GM23248 (cell line): Measurements from ENCODE around the gene ETV6. TPM values are rescaled to one million over a fixed set of nuclear protein-coding genes. Genes with fewer than 3 reads are reported as not detected.

Experiments used
- DNase-seq: peaks from one replicate; pipeline ENCODE4 v3.0.0-alpha.2; 2015
- H2AFZ ChIP-seq: fragments of 200-600 bp; sonication (generic); 2 replicates; pipeline ENCODE4 v1.6.1; 2016; ENCODE audit warnings: antibody characterized with exemption
- H3F3A ChIP-seq: fragments of 200-600 bp; sonication (generic); 2 replicates; pipeline ENCODE4 v1.6.1; 2016; ENCODE audit warnings: mild to moderate bottlenecking, antibody characterized with exemption, mixed run types; ENCODE audit not compliant: insufficient read depth
- H3K27ac ChIP-seq: fragments of 200-600 bp; sonication (generic); 2 replicates; pipeline ENCODE4 v1.5.1; 2016; ENCODE audit warnings: mild to moderate bottlenecking
- H3K27me3 ChIP-seq: fragments of 200-600 bp; sonication (generic); replicated peaks from 2 replicates; pipeline ENCODE4 v1.6.1; 2016; ENCODE audit warnings: mild to moderate bottlenecking; ENCODE audit not compliant: insufficient read depth
- H3K36me3 ChIP-seq: fragments of 200-600 bp; sonication (generic); 2 replicates; pipeline ENCODE4 v1.6.1; 2016; ENCODE audit warnings: low read depth, mild to moderate bottlenecking
- H3K4me1 ChIP-seq: fragments of 200-600 bp; sonication (generic); 2 replicates; pipeline ENCODE4 v1.6.1; 2016; ENCODE audit warnings: mild to moderate bottlenecking; ENCODE audit not compliant: insufficient read depth
- H3K4me2 ChIP-seq: fragments of 200-600 bp; sonication (generic); one replicate; pipeline ENCODE4 v1.6.1; 2016; ENCODE audit warnings: mild to moderate bottlenecking; ENCODE audit not compliant: unreplicated experiment
- H3K4me3 ChIP-seq: fragments of 200-600 bp; sonication (generic); 2 replicates; pipeline ENCODE4 v1.5.1; 2016; ENCODE audit warnings: mild to moderate bottlenecking
- H3K79me2 ChIP-seq: fragments of 200-600 bp; sonication (generic); 2 replicates; pipeline ENCODE4 v1.6.1; 2016; ENCODE audit warnings: mild to moderate bottlenecking; ENCODE audit not compliant: insufficient read depth
- H3K9ac ChIP-seq: fragments of 200-600 bp; sonication (generic); 2 replicates; pipeline ENCODE4 v1.6.1; 2016; ENCODE audit warnings: mild to moderate bottlenecking
- H3K9me2 ChIP-seq: fragments of 200-600 bp; sonication (generic); 2 replicates; pipeline ENCODE4 v1.6.1; 2016; ENCODE audit warnings: mixed run types, mild to moderate bottlenecking, moderate library complexity; ENCODE audit not compliant: insufficient read depth
- H3K9me3 ChIP-seq: fragments of 200-600 bp; sonication (generic); one replicate; pipeline ENCODE4 v1.6.1; 2017; ENCODE audit warnings: low read depth
- H4K20me1 ChIP-seq: fragments of 200-600 bp; sonication (generic); 2 replicates; pipeline ENCODE4 v1.6.0; 2016; ENCODE audit not compliant: insufficient read depth
- EZH2 ChIP-seq: fragments of 200-600 bp; sonication (generic); IDR thresholded peaks from 2 replicates; pipeline ENCODE4 v1.6.1; 2018; ENCODE audit warnings: antibody characterized with exemption, mild to moderate bottlenecking; ENCODE audit not compliant: insufficient read depth, poor library complexity, severe bottlenecking
- EZH2phosphoT487 ChIP-seq: fragments of 200-600 bp; sonication (generic); IDR thresholded peaks from 2 replicates; pipeline ENCODE4 v1.6.1; 2018; ENCODE audit warnings: antibody characterized with exemption, moderate library complexity, mild to moderate bottlenecking, low read depth; ENCODE audit not compliant: insufficient read depth
- WGBS, 2 experiments: methylation state at CpG; one replicate each; pipeline ENCODE4 v1.1.6; 2015 to 2017; ENCODE audit warnings: low lambda C conversion rate in 2 of 2, low coverage in 1 of 2; ENCODE audit errors: missing lambda C conversion rate in 2 of 2; 5-methylcytosine and 5-hydroxymethylcytosine counted together
- in situ Hi-C: fragments of 300-500 bp; cut with MboI; formaldehyde crosslinking; loops from 2 replicates; pipeline ENCODE4 v1.15.0; 2020
- polyA plus RNA-seq: library from polyadenylated mRNA; unstranded; fragments of >200 nt; fragmentation: Nextera tagmentation; extraction: Ambion mirVana; gene quantifications from 2 replicates; pipeline ENCODE4 v1.2.1, GENCODE V29; 2016
- total RNA-seq: library from RNA; depleted of rRNA; stranded (reverse); fragments of >200 nt; shearing (Covaris generic); gene quantifications from 2 replicates; pipeline ENCODE4 v1.2.3, GENCODE V29; 2014

ETV6 gene
- total and polyA plus RNA-seq, 2 experiments from 2014 or later, result 2.5 to 10.4 TPM

DNA sequence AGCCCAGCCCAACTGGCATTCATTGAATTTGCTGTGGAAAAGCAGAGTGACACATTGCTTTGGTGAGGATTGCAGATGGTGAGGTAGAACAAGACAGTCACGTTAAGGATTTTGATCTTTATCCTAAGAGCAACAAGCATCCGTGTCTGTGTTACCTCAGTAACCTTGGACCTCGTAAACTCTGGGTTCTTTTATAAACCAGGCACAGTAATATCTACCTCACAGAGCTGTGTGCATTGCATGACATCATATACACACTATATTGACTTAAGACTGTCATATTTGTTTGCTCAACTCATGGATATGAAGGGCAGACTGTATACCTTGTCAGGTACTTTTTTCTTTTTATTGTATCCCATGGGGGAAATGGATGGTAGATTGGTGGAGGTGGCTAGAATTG is 156.2 kb downstream of the ETV6 start:
- DNase-seq, result no peak

DNA sequence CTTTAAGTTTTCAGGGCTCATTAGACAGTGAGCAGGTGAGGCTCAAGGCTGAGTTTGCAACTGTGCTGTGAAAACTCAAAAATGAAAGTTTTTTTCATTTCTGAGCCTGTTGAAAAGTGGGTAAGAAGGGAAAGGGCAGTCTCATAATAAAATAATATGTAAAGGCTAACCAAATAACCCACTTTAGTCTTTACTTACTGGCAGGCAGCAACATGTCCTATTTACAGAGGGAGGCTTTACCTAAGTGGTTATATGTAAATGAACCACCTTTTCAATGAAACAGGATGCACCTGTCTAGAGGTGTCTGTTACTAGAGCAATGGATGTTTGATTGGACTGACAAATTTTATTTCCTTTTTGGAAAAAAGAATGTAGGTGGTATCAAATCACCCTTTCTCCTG is 158.0 kb downstream of the ETV6 start:
- TF ChIP-seq EZH2, result no peak
- no peak for TF ChIP-seq EZH2phosphoT487
- Histone ChIP-seq H3K79me2 (peaks cover 54% of the 10 kb centered on the region), H2AFZ (no peak overlapping the region), H3K9ac (no peak overlapping the region), H3K27ac (no peak overlapping the region), H3K4me1 (peaks cover 6% of the 10 kb centered on the region), H3F3A (no peaks in the 10 kb centered on the region), H3K4me3 (no peak overlapping the region), H3K9me2 (no peaks in the 10 kb centered on the region), H3K27me3 (no peaks in the 10 kb centered on the region), H3K9me3 (no peaks in the 10 kb centered on the region), H4K20me1 (no peaks in the 10 kb centered on the region), H3K4me2 (no peak overlapping the region), H3K36me3 (no peaks in the 10 kb centered on the region)
- no peak for DNase-seq
- in situ Hi-C loops, result no loop called here

More for the DNA sequence above, 156.2 kb downstream of the ETV6 start:
- in situ Hi-C loops, result no loop called here
- Histone ChIP-seq H3K27ac (no peak overlapping the region), H3K9ac (no peak overlapping the region), H4K20me1 (no peaks in the 10 kb centered on the region), H3K36me3 (no peaks in the 10 kb centered on the region), H3K4me3 (no peak overlapping the region), H3K4me1 (no peaks in the 10 kb centered on the region), H3F3A (no peaks in the 10 kb centered on the region), H3K4me2 (no peak overlapping the region), H2AFZ (no peak overlapping the region), H3K79me2 (peaks cover 50% of the 10 kb centered on the region), H3K27me3 (no peaks in the 10 kb centered on the region), H3K9me2 (no peaks in the 10 kb centered on the region), H3K9me3 (no peaks in the 10 kb centered on the region)
- TF ChIP-seq EZH2phosphoT487, result no peak
- WGBS, 2 experiments, result 81 to 84% methylated on average over 3 of the region's 3 CpGs

DNA sequence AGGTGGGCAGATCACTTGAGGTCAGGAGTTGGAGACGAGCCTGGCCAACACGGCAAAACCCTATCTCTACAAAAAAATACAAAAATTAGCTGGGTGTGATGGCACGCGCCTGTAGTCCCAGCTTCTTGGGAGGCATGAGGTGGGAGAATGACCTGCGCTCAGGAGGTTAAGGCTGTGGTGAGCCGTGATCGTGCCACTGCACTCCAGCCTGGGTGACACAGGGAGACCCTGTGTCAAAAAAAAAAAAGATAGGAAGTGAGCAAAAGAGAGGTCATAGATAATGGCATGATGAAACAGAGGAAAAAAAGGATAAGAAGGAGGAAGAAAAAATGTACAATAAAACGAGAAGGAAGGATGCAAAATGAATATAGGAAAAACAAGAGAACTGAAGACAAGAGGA is 159.5 kb downstream of the ETV6 start:
- in situ Hi-C loops, result no loop called here
- peaks cover 41% of the 10 kb centered on the region for H3K79me2 ChIP-seq

DNA sequence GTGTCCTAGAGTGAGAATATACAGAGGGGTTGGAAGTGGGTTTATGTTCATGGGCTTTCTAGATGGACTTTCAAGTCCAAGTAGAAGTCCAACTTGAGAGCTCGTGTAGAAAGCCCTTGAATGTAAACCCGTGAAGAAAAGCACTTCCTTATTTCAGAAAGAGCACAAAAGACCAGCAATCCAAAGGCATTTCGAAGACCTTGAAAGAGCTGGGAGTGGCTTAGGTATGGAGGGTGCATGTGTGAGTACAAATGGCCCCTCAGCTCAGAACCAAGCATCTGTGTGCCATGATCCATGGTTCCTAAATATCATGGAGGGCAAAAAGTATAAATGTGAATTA is 160.7 kb downstream of the ETV6 start:
- in situ Hi-C loops, result no loop called here
- WGBS, 2 experiments, result 88 to 92% methylated on average over 3 of the region's 3 CpGs
- H3K4me3 ChIP-seq, result no peak overlapping the region

More for the DNA sequence above, 159.5 kb downstream of the ETV6 start:
- Histone ChIP-seq H3F3A (peaks cover 5% of the 10 kb centered on the region; the same call in 1 of the 2 replicates), H3K9me2 (no peaks in the 10 kb centered on the region), H2AFZ (no peak overlapping the region), H3K9ac (no peak overlapping the region), H3K4me1 (peaks cover 19% of the 10 kb centered on the region), H3K4me3 (no peak overlapping the region), H3K27ac (no peak overlapping the region), H3K27me3 (no peaks in the 10 kb centered on the region), H3K9me3 (no peaks in the 10 kb centered on the region), H4K20me1 (no peaks in the 10 kb centered on the region), H3K4me2 (no peak overlapping the region), H3K36me3 (no peaks in the 10 kb centered on the region)
- TF ChIP-seq EZH2, result no peak
- TF ChIP-seq EZH2phosphoT487, result no peak
- 92 to 95% methylated on average over 8 of the region's 8 CpGs for WGBS, 2 experiments
- no peak for DNase-seq

DNA sequence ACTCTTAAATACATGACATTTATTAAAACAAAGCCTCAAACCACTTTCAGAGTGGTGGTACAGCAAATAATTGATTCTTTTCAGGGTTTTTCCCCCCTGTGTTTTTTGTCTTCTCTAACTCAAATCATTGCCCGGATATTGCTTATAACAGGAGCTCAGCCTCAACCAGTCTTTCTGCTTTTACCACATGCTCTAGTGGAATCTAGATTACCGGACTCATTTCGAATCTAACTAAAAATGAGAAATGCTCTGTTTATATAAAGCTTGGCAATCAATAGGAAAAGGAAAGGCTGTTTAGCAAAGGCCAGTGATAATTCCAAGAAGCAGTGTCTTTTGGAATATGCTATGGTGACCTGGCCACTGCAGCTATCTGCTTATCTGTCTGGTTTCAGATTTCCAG is 161.5 kb downstream of the ETV6 start:
- Histone ChIP-seq H3K36me3 (no peaks in the 10 kb centered on the region), H3K9ac (no peak overlapping the region), H3K4me1 (peaks cover 30% of the 10 kb centered on the region), H3K4me3 (no peak overlapping the region), H3K27ac (no peak overlapping the region), H3F3A (peaks cover 12% of the 10 kb centered on the region; the same call in 1 of the 2 replicates), H3K9me3 (no peaks in the 10 kb centered on the region), H4K20me1 (no peaks in the 10 kb centered on the region), H3K79me2 (peaks cover 31% of the 10 kb centered on the region), H3K9me2 (no peaks in the 10 kb centered on the region), H3K4me2 (no peak overlapping the region), H3K27me3 (no peaks in the 10 kb centered on the region), H2AFZ (no peak overlapping the region)
- DNase-seq, result no peak
- in situ Hi-C loops, result no loop called here
- WGBS, 2 experiments, result 100% methylated on average over 3 of the region's 3 CpGs
- TF ChIP-seq EZH2phosphoT487 (no peak), EZH2 (no peak)

More for the DNA sequence above, 160.7 kb downstream of the ETV6 start:
- H4K20me1 ChIP-seq, result no peaks in the 10 kb centered on the region
- H3F3A ChIP-seq, result peaks cover 12% of the 10 kb centered on the region; the same call in 1 of the 2 replicates
- H3K4me2 ChIP-seq, result no peak overlapping the region
- no peak overlapping the region for H3K27ac ChIP-seq
- H3K9me3 ChIP-seq, result no peaks in the 10 kb centered on the region
- H3K79me2 ChIP-seq, result peaks cover 38% of the 10 kb centered on the region
- H3K4me1 ChIP-seq, result peaks cover 30% of the 10 kb centered on the region
- TF ChIP-seq EZH2, result no peak
- TF ChIP-seq EZH2phosphoT487, result no peak
- no peaks in the 10 kb centered on the region for H3K36me3 ChIP-seq
- no peaks in the 10 kb centered on the region for H3K27me3 ChIP-seq
- H3K9me2 ChIP-seq, result no peaks in the 10 kb centered on the region
- DNase-seq, result no peak
- H2AFZ ChIP-seq, result no peak overlapping the region
- no peak overlapping the region for H3K9ac ChIP-seq
